Measurements from ENCODE around the gene POU1F1. TPM values are rescaled to one million over a fixed set of nuclear protein-coding genes. Genes with fewer than 3 reads are reported as not detected.

The POU1F1 gene
- not detected in 2 replicates for total RNA-seq

DNA sequence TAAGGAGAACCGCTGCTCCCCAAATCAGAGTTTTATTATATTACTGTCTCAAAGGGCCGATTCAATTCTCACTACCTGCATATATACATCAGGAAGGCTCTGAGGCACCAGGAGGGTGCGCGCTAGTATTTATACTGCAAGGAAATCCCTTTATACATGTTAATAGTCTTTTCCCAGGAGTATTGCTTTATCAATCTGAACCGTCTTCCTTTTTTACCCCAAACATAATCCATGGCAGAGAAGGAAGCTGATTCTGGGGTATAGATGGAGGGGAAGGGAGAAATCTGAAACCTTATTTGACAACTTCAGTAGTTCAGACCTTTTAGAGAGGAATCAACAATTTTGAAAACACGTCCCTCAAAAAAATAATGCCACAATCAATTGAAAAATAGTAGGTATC, at the start of gene POU1F1:
POU1F1 (minus strand) TSS at position 101 of the 400 bp plus-strand sequence. CDS start 122 bp downstream, outside the sequence.

GRCh38 chr3:87227104-87227834, 49.1 kb downstream of the POU1F1 start, which contains the start of gene CHMP2B:
TSS of gene CHMP2B (plus strand) at chr3:87227309. CDS start at chr3:87227523, 214 bp downstream.

Small RNA genes within 50 kb of the gene (small RNA-seq; reads per million reads assigned to genes)
- gene MIR4795, result not detected

Other genes starting within 250 kb of the POU1F1 start
- gene CHMP2B, start 49.3 kb downstream of the POU1F1 start, total RNA-seq, result 32.2 and 45.4 TPM in 2 replicates

Data from thoracic aorta endothelial cell (primary cell).